Measurements from ENCODE around the gene NXPH4.

DNA sequence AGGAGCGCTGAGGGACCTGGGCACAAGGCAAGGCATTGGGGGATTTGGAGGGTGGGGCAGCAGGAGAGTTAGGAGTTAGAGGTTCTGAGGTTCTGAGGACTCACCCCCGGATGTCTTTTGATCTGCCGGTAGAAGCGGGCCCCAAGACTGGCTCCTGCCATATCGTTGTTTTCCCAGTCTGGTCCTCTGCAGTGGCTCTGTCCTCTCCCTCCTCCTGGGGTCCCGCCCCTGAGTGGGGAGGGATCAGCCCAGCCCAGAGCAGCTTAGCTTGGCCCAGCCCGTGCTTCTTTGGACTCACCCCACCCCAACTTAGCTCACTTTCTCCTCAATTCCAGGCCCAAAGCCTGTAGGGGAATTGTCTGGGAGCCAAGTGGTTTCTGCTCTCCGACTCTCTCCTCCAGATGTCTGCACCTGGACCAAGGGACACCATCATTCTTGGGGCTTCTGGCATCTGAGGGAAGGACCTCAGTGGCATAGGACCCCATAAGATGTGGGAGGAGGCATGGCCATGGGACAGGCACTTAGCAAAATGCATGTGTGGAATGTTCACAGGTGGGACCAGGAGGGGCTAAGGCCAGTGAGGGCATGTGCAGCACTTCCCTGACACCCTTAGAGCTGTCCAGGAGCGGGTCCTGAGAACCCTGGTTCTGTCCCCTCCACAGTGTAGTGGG is 20.5 kb downstream of the NXPH4 start:
- TF ChIP-seq TAF1 (IDR thresholded peaks at IDR 0.05; ENCODE audit: low read depth) (no peak), CEBPB (IDR thresholded peaks at IDR 0.05) (no peak), EP300 (IDR thresholded peaks at IDR 0.05; ENCODE audit: borderline replicate concordance) (no peak), TCF12 (IDR thresholded peaks at IDR 0.05; ENCODE audit: low read depth) (no peak), NFIC (IDR thresholded peaks at IDR 0.05) (no peak), EGR1 (IDR thresholded peaks at IDR 0.05) (no peak), RAD21 (IDR thresholded peaks at IDR 0.05; ENCODE audit: low read depth) (no peak), YY1 (IDR thresholded peaks at IDR 0.05; ENCODE audit: low read depth) (no peak), ZBTB7A (IDR thresholded peaks at IDR 0.05; ENCODE audit: low read depth) (no peak), MAX (IDR thresholded peaks at IDR 0.05) (0 out of 2 replicates have a peak, but pooled peaks have one; percentile 7)
- TF ChIP-seq, protein P1, sequence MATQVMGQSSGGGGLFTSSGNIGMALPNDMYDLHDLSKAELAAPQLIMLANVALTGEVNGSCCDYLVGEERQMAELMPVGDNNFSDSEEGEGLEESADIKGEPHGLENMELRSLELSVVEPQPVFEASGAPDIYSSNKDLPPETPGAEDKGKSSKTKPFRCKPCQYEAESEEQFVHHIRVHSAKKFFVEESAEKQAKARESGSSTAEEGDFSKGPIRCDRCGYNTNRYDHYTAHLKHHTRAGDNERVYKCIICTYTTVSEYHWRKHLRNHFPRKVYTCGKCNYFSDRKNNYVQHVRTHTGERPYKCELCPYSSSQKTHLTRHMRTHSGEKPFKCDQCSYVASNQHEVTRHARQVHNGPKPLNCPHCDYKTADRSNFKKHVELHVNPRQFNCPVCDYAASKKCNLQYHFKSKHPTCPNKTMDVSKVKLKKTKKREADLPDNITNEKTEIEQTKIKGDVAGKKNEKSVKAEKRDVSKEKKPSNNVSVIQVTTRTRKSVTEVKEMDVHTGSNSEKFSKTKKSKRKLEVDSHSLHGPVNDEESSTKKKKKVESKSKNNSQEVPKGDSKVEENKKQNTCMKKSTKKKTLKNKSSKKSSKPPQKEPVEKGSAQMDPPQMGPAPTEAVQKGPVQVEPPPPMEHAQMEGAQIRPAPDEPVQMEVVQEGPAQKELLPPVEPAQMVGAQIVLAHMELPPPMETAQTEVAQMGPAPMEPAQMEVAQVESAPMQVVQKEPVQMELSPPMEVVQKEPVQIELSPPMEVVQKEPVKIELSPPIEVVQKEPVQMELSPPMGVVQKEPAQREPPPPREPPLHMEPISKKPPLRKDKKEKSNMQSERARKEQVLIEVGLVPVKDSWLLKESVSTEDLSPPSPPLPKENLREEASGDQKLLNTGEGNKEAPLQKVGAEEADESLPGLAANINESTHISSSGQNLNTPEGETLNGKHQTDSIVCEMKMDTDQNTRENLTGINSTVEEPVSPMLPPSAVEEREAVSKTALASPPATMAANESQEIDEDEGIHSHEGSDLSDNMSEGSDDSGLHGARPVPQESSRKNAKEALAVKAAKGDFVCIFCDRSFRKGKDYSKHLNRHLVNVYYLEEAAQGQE (IDR thresholded peaks at IDR 0.05; ENCODE audit: low read depth), result 0 out of 2 replicates have a peak, but pooled peaks have one; percentile 22
